SK-N-SH treated with all-trans-retinoic acid at 6 μM for 48 hours (cell line): Measurements from ENCODE around the gene ERBB2.
"Not testable (repeated sequence)": the region's sequence is repeated elsewhere in the genome, so short reads cannot be mapped to it uniquely, and the experiment has no call there.

Experiments
- ARNTL ChIP-seq: fragments of 450-650 bp; formaldehyde crosslinking; IDR thresholded peaks from 2 replicates; pipeline ENCODE4 v1.5.0; 2020; ENCODE audit warnings: low read depth, mild to moderate bottlenecking, moderate library complexity, borderline replicate concordance
- CSDC2 ChIP-seq: fragments of 250-450 bp; sonication (Bioruptor Pico); IDR thresholded peaks from 2 replicates; pipeline ENCODE4 v1.5.0; 2020; ENCODE audit warnings: mild to moderate bottlenecking, moderate library complexity
- ESRRG ChIP-seq: fragments of 250-450 bp; sonication (Bioruptor Pico); IDR thresholded peaks from 2 replicates; pipeline ENCODE4 v1.6.1; 2021; ENCODE audit warnings: mild to moderate bottlenecking
- GLIS3 ChIP-seq: fragments of 250-450 bp; sonication (Bioruptor Pico); IDR thresholded peaks from 2 replicates; pipeline ENCODE4 v1.5.0; 2020; ENCODE audit warnings: mild to moderate bottlenecking, moderate library complexity
- ISL1 ChIP-seq: fragments of 250-450 bp; sonication (Bioruptor Pico); IDR thresholded peaks from 2 replicates; pipeline ENCODE4 v2.1.2; 2022; ENCODE audit warnings: mild to moderate bottlenecking, moderate library complexity
- PATZ1 ChIP-seq: fragments of 250-450 bp; sonication (Bioruptor Pico); IDR thresholded peaks from 2 replicates; pipeline ENCODE4 v1.8.0; 2020; ENCODE audit warnings: mild to moderate bottlenecking, moderate library complexity, borderline replicate concordance
- POU6F1 ChIP-seq: fragments of 250-450 bp; sonication (Bioruptor Pico); IDR thresholded peaks from 2 replicates; pipeline ENCODE4 v1.8.0; 2021; ENCODE audit warnings: low read depth, mild to moderate bottlenecking, moderate library complexity, borderline replicate concordance
- RARB ChIP-seq: fragments of 250-450 bp; sonication (Bioruptor Pico); IDR thresholded peaks from 2 replicates; pipeline ENCODE4 v1.8.0; 2021; ENCODE audit warnings: mild to moderate bottlenecking, moderate library complexity
- SNAI2 ChIP-seq: fragments of 250-450 bp; sonication (Bioruptor Pico); IDR thresholded peaks from 2 replicates; pipeline ENCODE4 v1.5.0; 2020; ENCODE audit warnings: mild to moderate bottlenecking, moderate library complexity
- TOX ChIP-seq: fragments of 250-450 bp; sonication (Bioruptor Pico); IDR thresholded peaks from 2 replicates; pipeline ENCODE4 v1.8.0; 2021; ENCODE audit warnings: mild to moderate bottlenecking, moderate library complexity, borderline replicate concordance
- ZC3H10 ChIP-seq: fragments of 250-450 bp; sonication (Bioruptor Pico); IDR thresholded peaks from 2 replicates; pipeline ENCODE4 v1.5.1; 2021; ENCODE audit warnings: mild to moderate bottlenecking, moderate library complexity
- ZFP3 ChIP-seq: fragments of 250-450 bp; sonication (Bioruptor Pico); IDR thresholded peaks from 2 replicates; pipeline ENCODE4 v1.5.0; 2020; ENCODE audit warnings: mild to moderate bottlenecking, moderate library complexity
- ZFP30 ChIP-seq: fragments of 450-650 bp; formaldehyde crosslinking; IDR thresholded peaks from 2 replicates; pipeline ENCODE4 v1.5.0; 2022; ENCODE audit warnings: mild to moderate bottlenecking, moderate library complexity
- TF ChIP-seq, protein P1 (sequence below): fragments of 250-450 bp; sonication (Bioruptor Pico); IDR thresholded peaks from 2 replicates; pipeline ENCODE4 v1.5.1; 2020; ENCODE audit warnings: low read depth, mild to moderate bottlenecking, moderate library complexity

- TF ChIP-seq RARB (CRISPR knock-in tag); GLIS3; ZC3H10 (CRISPR knock-in tag); ISL1 (CRISPR knock-in tag); ESRRG (CRISPR knock-in tag); PATZ1 (CRISPR knock-in tag); SNAI2; ZFP3; POU6F1; ZFP30 (CRISPR knock-in tag); TOX; ARNTL; CSDC2 (CRISPR knock-in tag): not testable (repeated sequence)
- TF ChIP-seq, protein P1, sequence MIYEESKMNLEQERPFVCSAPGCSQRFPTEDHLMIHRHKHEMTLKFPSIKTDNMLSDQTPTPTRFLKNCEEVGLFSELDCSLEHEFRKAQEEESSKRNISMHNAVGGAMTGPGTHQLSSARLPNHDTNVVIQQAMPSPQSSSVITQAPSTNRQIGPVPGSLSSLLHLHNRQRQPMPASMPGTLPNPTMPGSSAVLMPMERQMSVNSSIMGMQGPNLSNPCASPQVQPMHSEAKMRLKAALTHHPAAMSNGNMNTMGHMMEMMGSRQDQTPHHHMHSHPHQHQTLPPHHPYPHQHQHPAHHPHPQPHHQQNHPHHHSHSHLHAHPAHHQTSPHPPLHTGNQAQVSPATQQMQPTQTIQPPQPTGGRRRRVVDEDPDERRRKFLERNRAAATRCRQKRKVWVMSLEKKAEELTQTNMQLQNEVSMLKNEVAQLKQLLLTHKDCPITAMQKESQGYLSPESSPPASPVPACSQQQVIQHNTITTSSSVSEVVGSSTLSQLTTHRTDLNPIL, result not testable (repeated sequence)
Measured at GRCh38 chr17:39748444-39749034, 48.7 kb downstream of the ERBB2 start.
